AG08395 (cell line): ENCODE data around the gene TRIAP1.

ENCODE experiments used
- DNase-seq: peaks from one replicate; pipeline ENCODE4 v3.0.0; 2012; ENCODE audit warnings: mixed read lengths, low spot score

The TRIAP1 gene

GRCh38 chr12:120429368-120429767 lies 16.8 kb downstream of the TRIAP1 start:
- no peak for DNase-seq

- DNase-seq: no peak
These were observed 17.5 kb downstream of the TRIAP1 start for GRCh38 chr12:120428597-120429229.

DNA sequence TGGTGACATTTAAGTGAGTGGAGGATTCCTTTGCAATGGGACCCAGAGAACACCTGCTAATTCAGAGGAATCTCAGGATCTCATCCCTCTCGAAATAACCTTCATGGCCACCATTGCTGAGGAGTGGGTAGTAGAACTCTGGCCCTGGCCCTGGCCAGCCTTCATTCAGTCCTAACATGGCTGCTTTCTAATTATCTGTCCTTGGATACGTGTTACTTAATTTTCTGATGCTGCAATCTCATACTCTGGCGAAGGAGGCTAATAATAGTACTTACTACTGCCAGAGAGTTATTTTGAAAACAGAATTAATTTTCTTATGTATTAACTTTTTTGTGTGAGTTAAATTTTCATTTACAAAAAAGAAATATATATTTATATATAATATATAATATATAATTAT lies 20.4 kb downstream of the TRIAP1 start:
- DNase-seq: no peak

GRCh38 chr12:120422892-120423456 lies 23.2 kb downstream of the TRIAP1 start:
- DNase-seq: no peak

GRCh38 chr12:120421701-120422100 lies 24.5 kb downstream of the TRIAP1 start:
- no peak for DNase-seq

GRCh38 chr12:120417917-120418580 lies 28.1 kb downstream of the TRIAP1 start:
- DNase-seq: no peak

DNA sequence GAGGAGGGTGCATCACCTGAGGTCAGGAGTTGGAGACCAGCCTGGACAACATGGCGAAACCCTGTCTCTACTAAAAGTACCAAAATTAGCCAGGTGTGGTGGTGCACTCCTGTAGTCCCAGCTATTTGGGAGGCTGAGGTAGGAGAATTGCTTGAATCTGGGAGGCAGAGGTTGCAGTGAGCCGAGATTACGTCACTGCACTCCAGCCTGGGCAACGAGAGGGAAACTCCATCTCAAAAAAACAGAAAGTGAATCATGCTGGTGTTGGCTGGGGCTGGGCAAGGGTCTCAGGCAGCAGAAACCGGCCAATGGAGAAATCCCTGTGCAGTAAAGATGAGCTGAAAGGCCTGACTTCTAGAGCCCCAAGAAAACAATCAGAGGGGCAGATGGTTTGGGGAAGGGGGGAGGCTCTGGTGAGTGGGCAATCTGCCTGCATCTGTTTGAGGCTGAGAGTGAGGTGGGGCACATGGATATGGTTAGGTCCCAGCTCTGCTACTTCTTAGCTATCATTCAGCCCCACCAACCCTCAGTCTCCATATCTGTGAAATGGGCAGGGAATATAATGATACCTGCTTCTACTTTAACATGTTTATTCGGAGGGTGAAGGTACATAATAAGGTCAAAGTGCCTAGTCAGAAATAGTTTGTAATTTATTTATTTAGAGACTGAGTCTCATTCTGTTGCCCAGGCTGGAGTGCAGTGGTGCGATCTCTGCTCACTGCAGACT lies 29.5 kb downstream of the TRIAP1 start:
- no peak for DNase-seq

DNA sequence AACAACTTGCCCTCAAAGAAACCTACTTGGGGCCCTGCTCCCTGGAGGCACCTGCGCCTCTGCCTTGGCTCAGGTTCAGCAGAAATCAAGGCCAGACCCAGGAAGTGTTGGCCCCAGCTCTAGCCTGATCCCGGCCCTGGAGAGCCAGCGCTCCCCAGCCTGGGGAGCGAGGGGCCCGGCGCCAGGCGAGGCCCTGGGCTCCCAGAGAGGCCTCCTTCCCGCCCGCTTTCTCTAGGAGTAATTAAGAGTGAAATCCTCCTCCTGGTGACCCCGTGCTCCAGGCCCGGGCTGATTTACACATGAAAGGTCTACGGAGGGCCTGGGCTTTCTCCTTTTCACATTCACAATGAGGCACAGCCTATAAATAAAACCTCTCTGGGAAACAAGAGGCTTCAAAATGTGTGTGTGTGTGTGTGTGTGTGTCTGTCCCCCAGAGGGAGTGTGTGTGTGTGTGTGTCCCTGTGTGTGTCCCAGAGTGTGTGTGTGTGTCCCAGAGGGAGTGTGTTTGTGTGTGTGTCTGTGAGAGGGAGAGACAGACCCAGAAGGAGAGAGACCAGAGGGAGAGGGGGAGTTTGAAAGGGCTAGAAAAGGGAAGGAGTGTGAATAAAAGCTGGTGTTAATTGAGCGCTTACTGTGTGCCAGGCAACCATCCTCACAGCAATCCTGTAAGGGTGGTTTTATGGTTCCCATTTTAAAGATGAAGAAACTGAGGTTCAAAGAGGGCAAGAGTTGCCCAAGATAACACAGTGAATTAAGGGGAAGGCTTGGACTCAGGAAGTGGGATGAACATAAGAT lies 32.1 kb downstream of the TRIAP1 start:
- DNase-seq: no peak

GRCh38 chr12:120412421-120412820 lies 33.8 kb downstream of the TRIAP1 start:
- DNase-seq: no peak

DNA sequence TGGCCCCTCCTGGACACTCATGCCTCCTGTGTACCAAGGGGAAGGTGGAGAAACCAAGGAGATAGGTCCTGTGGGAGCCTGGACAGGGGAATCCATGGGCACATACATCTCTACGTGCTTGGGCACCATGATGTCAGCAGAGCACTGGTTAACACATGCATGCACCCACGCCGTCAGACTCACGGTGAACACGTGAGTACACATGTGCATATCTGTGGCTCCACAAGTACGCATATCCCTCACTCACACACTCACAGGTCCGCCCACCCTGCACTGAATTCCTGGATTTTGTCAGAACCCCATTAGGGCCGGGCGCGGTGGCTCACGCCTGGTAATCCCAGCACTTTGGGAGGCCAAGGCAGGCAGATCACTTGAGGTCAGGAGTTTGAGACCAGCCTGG lies 37.4 kb downstream of the TRIAP1 start:
- DNase-seq: no peak

DNA sequence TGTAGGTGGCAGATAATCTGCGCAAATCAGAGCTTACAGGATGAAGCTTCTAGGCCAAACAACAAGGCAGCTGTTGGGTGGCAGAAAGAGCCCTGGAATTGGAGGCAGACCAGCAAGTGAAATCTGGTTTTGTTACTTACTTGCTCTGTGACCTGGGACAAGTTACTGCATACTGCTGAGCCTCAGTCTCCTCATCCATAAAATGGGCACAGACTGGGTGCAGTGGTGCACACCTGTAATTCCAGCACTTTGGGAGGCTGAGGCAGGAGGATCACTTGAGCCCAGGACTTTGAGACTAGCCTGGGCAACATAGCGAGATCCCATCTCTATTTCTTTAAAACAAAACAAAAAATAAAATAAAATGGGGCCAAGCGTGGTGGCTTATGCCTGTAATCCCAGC lies 39.6 kb downstream of the TRIAP1 start:
- DNase-seq: no peak

DNA sequence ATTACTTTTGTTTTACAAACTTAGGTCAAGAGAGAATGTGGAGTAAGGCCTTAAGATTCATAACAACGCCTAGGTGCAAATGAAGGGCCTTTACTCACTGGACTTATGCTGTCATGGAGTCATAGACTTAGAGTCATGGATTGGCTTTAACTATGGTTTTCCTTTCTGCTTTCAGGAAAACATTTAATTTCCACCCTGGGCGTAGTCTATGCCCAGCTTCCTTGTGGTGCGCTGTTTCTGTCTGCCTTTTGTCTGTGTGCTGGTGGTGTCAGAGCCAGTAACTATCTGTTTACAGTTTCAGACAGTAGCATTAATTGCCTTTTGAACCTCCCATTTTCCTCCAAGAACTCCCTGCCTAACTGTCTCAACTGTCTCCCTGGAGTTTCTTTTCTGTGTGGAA lies 40.1 kb downstream of the TRIAP1 start:
- DNase-seq: no peak

DNA sequence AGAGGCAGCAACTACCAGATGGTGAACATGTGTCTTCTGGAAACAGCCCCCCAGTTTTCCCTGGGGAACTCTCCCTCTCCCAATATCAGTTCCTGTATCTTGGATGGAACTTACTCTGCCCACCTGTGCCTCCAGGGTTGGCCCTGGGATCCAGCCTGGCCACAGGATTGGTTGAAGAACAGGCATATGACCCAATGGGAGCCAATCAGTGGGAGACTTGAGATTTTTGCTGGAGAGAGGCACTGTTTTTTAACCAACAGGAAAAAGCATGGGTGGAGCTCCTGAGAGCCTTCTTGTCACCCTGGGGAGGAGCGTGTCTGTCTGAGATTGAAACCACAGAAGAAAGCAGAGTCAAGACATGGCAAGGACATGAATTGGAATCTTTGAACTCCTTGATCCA lies 41.9 kb downstream of the TRIAP1 start:
- DNase-seq: no peak

- no peak for DNase-seq
These were observed 42.3 kb downstream of the TRIAP1 start for GRCh38 chr12:120403869-120404268.

GRCh38 chr12:120402217-120402616 lies 44.0 kb downstream of the TRIAP1 start:
- no peak for DNase-seq

DNA sequence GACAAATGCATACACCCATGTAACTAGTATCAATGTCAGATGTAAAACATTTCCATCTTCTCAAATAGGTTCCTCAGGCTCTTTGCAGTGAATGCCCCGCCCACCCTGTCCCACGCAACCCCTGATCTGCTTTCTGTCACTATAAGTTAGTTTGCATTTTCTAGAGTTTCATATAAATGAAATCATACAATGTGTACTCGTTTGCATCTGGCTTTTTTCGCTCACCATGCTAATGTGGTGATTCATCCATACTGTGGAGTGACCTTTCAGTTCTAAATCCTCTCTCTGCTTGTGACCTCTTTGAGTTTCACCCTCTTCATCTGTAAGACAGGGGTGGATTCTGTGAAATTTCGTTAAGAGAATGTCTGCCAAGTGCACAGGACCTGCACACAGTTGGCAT lies 46.7 kb downstream of the TRIAP1 start:
- DNase-seq: no peak

DNA sequence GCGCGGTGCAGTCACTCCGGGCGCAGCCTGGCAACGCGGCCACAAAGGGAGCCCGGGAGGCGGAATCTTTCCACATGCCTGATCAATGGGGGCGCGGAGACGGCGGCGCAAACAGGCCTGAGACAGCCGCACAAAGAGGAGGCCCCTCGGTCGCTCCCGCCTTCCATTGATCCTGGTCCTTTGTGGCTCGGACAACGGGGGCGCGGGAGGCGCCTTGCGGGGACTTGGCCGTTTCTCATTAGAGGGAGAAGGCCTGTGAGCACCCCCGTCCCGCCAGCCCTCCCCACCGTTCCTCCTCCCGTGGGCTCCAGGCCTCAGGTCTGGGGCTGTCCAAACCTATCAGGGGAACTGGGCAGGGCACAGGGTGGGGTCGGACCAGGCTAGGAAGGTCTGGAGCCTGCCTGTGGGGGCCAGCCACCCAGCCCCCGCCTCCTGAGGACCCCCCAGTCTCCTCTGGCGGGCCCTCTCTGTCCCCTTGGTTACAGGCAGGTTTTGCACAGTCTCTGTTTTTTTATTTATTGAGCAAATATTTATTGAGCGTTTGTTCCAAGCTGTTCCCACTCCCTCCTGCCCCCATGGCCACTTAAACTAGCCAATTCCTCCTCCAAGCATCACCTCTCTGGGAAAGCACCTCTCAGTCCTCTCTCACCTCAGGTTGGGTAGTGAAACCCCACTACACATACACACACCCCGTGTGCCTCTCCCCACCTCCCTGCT lies 48.2 kb downstream of the TRIAP1 start:
- no peak for DNase-seq

DNA sequence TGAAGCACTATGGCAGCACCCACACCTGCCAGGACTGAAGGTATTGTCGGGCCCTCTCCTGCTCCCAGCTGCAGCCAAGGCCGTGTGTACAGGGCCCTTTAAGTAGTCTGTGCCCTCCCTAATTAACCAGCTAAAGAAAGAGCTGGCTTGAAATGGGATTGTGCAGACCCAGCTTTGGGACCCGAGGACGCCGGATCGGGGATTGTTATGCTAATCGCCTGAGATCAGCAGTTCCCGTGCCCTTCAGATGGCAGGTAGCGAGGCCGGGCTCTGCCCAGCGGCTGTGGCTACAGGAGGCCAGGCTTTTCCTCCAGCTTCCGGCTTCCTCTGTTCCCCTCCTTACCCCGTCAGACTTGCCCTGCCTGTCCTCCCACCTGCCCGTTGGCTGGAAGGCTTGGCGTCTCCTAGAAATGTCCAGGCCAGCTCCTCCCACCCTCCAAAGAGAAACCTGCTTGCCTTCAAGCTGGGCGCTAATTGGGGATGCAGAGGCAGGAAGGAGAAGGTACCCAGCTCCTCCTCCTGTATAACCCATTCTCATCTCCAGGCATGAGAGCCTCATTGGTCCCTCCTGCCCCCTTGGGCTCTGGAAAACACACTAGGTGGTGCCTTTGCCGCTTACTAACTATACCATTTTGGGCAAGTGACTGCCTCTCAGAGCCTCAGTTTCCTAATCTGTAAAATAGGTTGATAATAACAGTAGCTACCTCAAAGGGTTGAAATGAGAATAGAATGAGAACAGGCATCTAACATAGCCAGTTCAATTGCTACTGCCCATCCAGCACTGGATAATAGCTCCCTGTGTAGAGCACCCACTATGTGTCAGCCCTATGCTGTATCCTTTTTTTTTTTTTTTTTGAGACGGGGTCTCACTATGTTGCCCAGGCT lies 51.5 kb downstream of the TRIAP1 start:
- no peak for DNase-seq
